ENCODE results near the gene MATCAP1. TPM values are rescaled to one million over a fixed set of nuclear protein-coding genes. Genes with fewer than 3 reads are reported as not detected.
A peak's percentile ranks its signal among the peaks of the same experiment; 100 is the strongest.

MATCAP1 gene
- polyA plus RNA-seq, 2 of the 4 experiments (the other 2 are of a cell fraction): 7.5 to 20.8 TPM

DNA sequence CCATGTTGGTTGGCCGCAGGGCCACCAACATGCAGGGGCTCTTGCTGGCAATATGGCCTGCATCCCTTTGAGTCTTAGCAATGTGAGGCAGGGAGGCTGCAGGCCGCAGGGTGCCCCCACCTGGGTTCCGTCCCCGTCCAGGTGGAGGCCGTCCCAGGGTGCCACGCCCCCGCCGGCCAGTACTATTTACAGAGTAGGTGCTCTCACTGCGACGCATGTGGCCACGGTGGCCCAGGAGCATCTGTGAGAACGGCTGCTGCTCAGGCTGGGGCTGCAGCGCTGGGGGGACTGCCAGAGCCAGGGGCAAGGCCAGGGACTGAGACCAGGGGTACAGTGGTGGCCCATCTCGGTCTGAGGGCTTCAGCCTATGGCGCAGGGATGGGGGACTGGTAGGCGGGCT is 3.6 kb downstream of the MATCAP1 start:
- ATAC-seq (no peak), DNase-seq (ENCODE audit: low read depth in 1 of 2, low spot score in 1 of 2) (no peak), FAIRE-seq (no peak)
- POLR2A ChIA-PET: no interaction called here
- WGBS (ENCODE audit: missing lambda C conversion rate): 82% methylated on average over 11 of the region's 16 CpGs
- TF ChIP-seq NPAS2 (CRISPR knock-in tag; IDR thresholded peaks at IDR 0.05; ENCODE audit: borderline replicate concordance): no peak
- TF ChIP-seq RNF2 (IDR thresholded peaks at IDR 0.05; ENCODE audit: borderline replicate concordance, low read depth): no peak
- no peak for TF ChIP-seq ZC3H11A (IDR thresholded peaks at IDR 0.05)
- TF ChIP-seq PBX3 (IDR thresholded peaks at IDR 0.05): no peak
- TF ChIP-seq SREBF2 (IDR thresholded peaks at IDR 0.05): no peak
- no peak for TF ChIP-seq HEYL (CRISPR knock-in tag; IDR thresholded peaks at IDR 0.05)
- TF ChIP-seq MAZ (IDR thresholded peaks at IDR 0.05; ENCODE audit: borderline replicate concordance, low read depth, low read length): no peak
- peaks cover 27% of the 10 kb centered on the region for H3K4me1 ChIP-seq
- CTCF ChIA-PET: interaction anchor here (1.1 kb wide), 1 partner anchor 25 kb away, joined by 5 read pairs; no protein-coding TSS in a partner anchor
- H3K9me3 ChIP-seq: no peaks in the 10 kb centered on the region
- H3K4me2 ChIP-seq: no peak overlapping the region
- H3K27ac ChIP-seq: no peak overlapping the region
- H3K4me3 ChIP-seq: no peak overlapping the region

DNA sequence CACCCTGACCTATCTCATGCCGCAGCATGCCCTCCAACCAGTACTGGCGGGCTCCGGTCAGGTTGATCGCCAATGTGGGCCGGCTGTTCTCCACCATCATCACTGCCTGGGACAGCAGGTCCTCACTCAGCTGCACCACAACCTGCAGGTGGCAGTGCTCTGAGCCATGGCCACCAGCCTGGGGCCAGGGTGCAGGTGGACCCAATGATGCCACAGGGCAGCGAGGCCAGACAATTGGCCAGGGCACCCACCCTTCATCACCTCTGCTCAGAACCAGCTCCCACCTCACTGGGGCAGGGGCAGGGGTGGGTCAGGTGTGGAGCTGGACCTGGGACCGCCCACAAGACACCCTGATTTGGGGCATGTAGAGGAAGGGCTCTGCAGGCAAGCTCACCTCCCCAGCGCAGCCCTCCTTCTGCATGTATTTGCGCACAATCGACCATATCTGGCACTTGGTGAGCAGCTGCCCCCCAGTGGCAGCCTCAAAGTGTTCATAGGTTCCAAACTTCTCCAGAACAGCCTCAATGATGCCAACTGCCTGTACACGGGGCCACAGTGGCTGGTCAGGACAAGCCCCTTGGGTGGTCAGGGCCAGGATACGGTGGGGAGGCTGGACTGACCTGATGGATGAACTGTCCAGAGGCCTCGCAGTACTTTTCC is 4.2 kb downstream of the MATCAP1 start:
- H3K4me1 ChIP-seq: peaks cover 30% of the 10 kb centered on the region
- CTCF ChIA-PET: interaction anchor here (0.8 to 1.2 kb wide), 4 partner anchors 11 to 219 kb away, joined by 3 to 5 read pairs (median 4); partner anchors contain the start of gene CES3
- TF ChIP-seq, protein P1, sequence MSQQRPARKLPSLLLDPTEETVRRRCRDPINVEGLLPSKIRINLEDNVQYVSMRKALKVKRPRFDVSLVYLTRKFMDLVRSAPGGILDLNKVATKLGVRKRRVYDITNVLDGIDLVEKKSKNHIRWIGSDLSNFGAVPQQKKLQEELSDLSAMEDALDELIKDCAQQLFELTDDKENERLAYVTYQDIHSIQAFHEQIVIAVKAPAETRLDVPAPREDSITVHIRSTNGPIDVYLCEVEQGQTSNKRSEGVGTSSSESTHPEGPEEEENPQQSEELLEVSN (IDR thresholded peaks at IDR 0.05; ENCODE audit: borderline replicate concordance, low read depth): no peak
- TF ChIP-seq, protein P2, sequence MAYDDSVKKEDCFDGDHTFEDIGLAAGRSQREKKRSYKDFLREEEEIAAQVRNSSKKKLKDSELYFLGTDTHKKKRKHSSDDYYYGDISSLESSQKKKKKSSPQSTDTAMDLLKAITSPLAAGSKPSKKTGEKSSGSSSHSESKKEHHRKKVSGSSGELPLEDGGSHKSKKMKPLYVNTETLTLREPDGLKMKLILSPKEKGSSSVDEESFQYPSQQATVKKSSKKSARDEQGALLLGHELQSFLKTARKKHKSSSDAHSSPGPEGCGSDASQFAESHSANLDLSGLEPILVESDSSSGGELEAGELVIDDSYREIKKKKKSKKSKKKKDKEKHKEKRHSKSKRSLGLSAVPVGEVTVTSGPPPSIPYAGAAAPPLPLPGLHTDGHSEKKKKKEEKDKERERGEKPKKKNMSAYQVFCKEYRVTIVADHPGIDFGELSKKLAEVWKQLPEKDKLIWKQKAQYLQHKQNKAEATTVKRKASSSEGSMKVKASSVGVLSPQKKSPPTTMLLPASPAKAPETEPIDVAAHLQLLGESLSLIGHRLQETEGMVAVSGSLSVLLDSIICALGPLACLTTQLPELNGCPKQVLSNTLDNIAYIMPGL (CRISPR knock-in tag; IDR thresholded peaks at IDR 0.05; ENCODE audit: borderline replicate concordance): no peak
- TF ChIP-seq RAD21 (conservative IDR thresholded peaks at IDR 0.05 in 1 of 2, IDR thresholded peaks at IDR 0.05 in 1 of 2) (peak in 1 of 2 experiments; percentile 58; a peak in 3 of 5 replicates), TP53 (CRISPR knock-in tag; IDR thresholded peaks at IDR 0.05) (no peak; the same call in 1 of the 2 replicates)
- TF ChIP-seq, protein P3, sequence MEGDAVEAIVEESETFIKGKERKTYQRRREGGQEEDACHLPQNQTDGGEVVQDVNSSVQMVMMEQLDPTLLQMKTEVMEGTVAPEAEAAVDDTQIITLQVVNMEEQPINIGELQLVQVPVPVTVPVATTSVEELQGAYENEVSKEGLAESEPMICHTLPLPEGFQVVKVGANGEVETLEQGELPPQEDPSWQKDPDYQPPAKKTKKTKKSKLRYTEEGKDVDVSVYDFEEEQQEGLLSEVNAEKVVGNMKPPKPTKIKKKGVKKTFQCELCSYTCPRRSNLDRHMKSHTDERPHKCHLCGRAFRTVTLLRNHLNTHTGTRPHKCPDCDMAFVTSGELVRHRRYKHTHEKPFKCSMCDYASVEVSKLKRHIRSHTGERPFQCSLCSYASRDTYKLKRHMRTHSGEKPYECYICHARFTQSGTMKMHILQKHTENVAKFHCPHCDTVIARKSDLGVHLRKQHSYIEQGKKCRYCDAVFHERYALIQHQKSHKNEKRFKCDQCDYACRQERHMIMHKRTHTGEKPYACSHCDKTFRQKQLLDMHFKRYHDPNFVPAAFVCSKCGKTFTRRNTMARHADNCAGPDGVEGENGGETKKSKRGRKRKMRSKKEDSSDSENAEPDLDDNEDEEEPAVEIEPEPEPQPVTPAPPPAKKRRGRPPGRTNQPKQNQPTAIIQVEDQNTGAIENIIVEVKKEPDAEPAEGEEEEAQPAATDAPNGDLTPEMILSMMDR (IDR thresholded peaks at IDR 0.05): peak; percentile 30; the same call in 2 of the 3 replicates
- 71% methylated on average over 6 of the region's 13 CpGs for WGBS (ENCODE audit: missing lambda C conversion rate)
- no peaks in the 10 kb centered on the region for H3K9me3 ChIP-seq
- POLR2A ChIA-PET: interaction anchor here (0.9 kb wide), 1 partner anchor 10 kb away, joined by 3 read pairs; the partner anchor contains the start of gene NOL3
- H3K4me3 ChIP-seq: no peak overlapping the region
- no peak overlapping the region for H3K27ac ChIP-seq
- FAIRE-seq (no peak), DNase-seq (ENCODE audit: low read depth in 1 of 2, low spot score in 1 of 2) (peak in 1 of 2 experiments; percentile 57), ATAC-seq (no peak)
- no peak overlapping the region for H3K4me2 ChIP-seq
